Activated CD8-positive, alpha-beta T cell treated with anti-CD3 and anti-CD28 coated beads for 36 hours (primary cell): ENCODE measurements around the gene CASP3. TPM values are rescaled to one million over a fixed set of nuclear protein-coding genes. Genes with fewer than 3 reads are reported as not detected.
"Not testable (repeated sequence)": the region's sequence is repeated elsewhere in the genome, so short reads cannot be mapped to it uniquely, and the experiment has no call there.

ENCODE experiments used
- ATAC-seq: fragments of 200-7000 bp; cut with Tn5 transposase; one replicate; pipeline ENCODE4 v1.10.0; 2021; ENCODE audit warnings: mild to moderate bottlenecking, moderate library complexity
- CTCF ChIA-PET: fragments of 350-600 bp; sonication (Branson Sonifier 250); formaldehyde crosslinking; loops from one replicate; lab custom pipeline; 2021; ENCODE audit warnings: antibody characterized with exemption; lab: Charles Lee
- POLR2A ChIA-PET: fragments of 350-600 bp; sonication (Branson Sonifier 250); formaldehyde crosslinking; loops from one replicate; lab custom pipeline; 2021; ENCODE audit warnings: antibody characterized with exemption; lab: Charles Lee
- DNase-seq: peaks from one replicate; pipeline ENCODE4 v3.0.0-alpha.2; 2020
- H3K27ac Mint-ChIP-seq: one replicate; pipeline ENCODE4 v1.8.0; 2021; ENCODE audit warnings: mild to moderate bottlenecking, mixed read lengths
- H3K27me3 Mint-ChIP-seq: one replicate; pipeline ENCODE4 v1.8.0; 2021; ENCODE audit warnings: mixed read lengths
- H3K36me3 Mint-ChIP-seq: one replicate; pipeline ENCODE4 v1.8.0; 2021; ENCODE audit warnings: low read depth, mixed read lengths
- H3K4me1 Mint-ChIP-seq: one replicate; pipeline ENCODE4 v1.8.0; 2021; ENCODE audit warnings: low read depth, mixed read lengths
- H3K4me3 Mint-ChIP-seq: one replicate; pipeline ENCODE4 v1.8.0; 2021; ENCODE audit warnings: mild to moderate bottlenecking, moderate library complexity, mixed read lengths
- H3K9me3 Mint-ChIP-seq: one replicate; pipeline ENCODE4 v1.8.0; 2021; ENCODE audit warnings: mixed read lengths
- CTCF ChIP-seq: fragments of 200-600 bp; IDR thresholded peaks from one replicate; pipeline ENCODE4 v1.8.0; 2022; ENCODE audit warnings: antibody characterized with exemption, mild to moderate bottlenecking
- intact Hi-C: fragments of 100-400 bp; cut with micrococcal nuclease; formaldehyde crosslinking; loops from one replicate; pipeline ENCODE4 v1.10.0; 2022
- total RNA-seq, 2 experiments: library from RNA; stranded (reverse); gene quantifications; one replicate each; pipeline ENCODE4 v1.2.3, GENCODE V29; 2021

CASP3 gene
- total RNA-seq, 2 experiments from 2014 or later = 96.9 to 100 TPM

GRCh38 chr4:184666670-184667069 is 17.4 kb upstream of the CASP3 start:
- ATAC-seq (no peak), DNase-seq (no peak)
- H3K9me3 Mint-ChIP-seq = no peaks in the 10 kb centered on the region
- H3K4me1 Mint-ChIP-seq = peaks cover 23% of the 10 kb centered on the region
- H3K4me3 Mint-ChIP-seq = no peak overlapping the region
- intact Hi-C loops = no loop called here
- H3K36me3 Mint-ChIP-seq = peaks cover 37% of the 10 kb centered on the region
- H3K27me3 Mint-ChIP-seq = no peaks in the 10 kb centered on the region
- ChIA-PET POLR2A (interaction anchor here (0.6 kb wide), 1 partner anchor 378 kb away, joined by 3 read pairs; no protein-coding TSS in a partner anchor), CTCF (no interaction called here)
- TF ChIP-seq CTCF = no peak
- no peak overlapping the region for H3K27ac Mint-ChIP-seq

- Mint-ChIP-seq H3K9me3 (no peaks in the 10 kb centered on the region), H3K36me3 (peaks cover 36% of the 10 kb centered on the region), H3K27ac (no peak overlapping the region), H3K27me3 (no peaks in the 10 kb centered on the region), H3K4me1 (peaks cover 20% of the 10 kb centered on the region), H3K4me3 (no peak overlapping the region)
- intact Hi-C loops = no loop called here
- DNase-seq = no peak
- peak; percentile 64 for ATAC-seq
- ChIA-PET POLR2A (no interaction called here), CTCF (interaction anchor here (1.0 to 1.5 kb wide), 2 partner anchors 20 to 58 kb away, joined by 3 read pairs; no protein-coding TSS in a partner anchor)
- no peak for TF ChIP-seq CTCF
Observed at GRCh38 chr4:184664445-184665210, 15.4 kb upstream of the CASP3 start.

GRCh38 chr4:184662236-184662635 is 13.0 kb upstream of the CASP3 start:
- intact Hi-C loops = no loop called here
- TF ChIP-seq CTCF = no peak
- H3K36me3 Mint-ChIP-seq = peaks cover 25% of the 10 kb centered on the region
- no peak overlapping the region for H3K4me3 Mint-ChIP-seq
- ChIA-PET CTCF (interaction anchor here (0.9 to 1.1 kb wide), 3 partner anchors 13 to 35 kb away, joined by 3 to 4 read pairs (median 3); partner anchors contain the start of genes CASP3 and PRIMPOL), POLR2A (interaction anchor here (1.4 kb wide), 1 partner anchor 72 kb away, joined by 3 read pairs; the partner anchor contains the start of gene CENPU)
- no peaks in the 10 kb centered on the region for H3K9me3 Mint-ChIP-seq
- no peak for DNase-seq
- H3K4me1 Mint-ChIP-seq = no peaks in the 10 kb centered on the region
- ATAC-seq = no peak
- no peaks in the 10 kb centered on the region for H3K27me3 Mint-ChIP-seq
- no peak overlapping the region for H3K27ac Mint-ChIP-seq

- DNase-seq = no peak
- no peak for ATAC-seq
- H3K4me3 Mint-ChIP-seq = no peak overlapping the region
- peaks cover 17% of the 10 kb centered on the region for H3K36me3 Mint-ChIP-seq
- intact Hi-C loops = no loop called here
- ChIA-PET CTCF (no interaction called here), POLR2A (no interaction called here)
- H3K4me1 Mint-ChIP-seq = no peaks in the 10 kb centered on the region
- no peaks in the 10 kb centered on the region for H3K27me3 Mint-ChIP-seq
- no peak overlapping the region for H3K27ac Mint-ChIP-seq
- TF ChIP-seq CTCF = no peak
- no peaks in the 10 kb centered on the region for H3K9me3 Mint-ChIP-seq
Observed at GRCh38 chr4:184660978-184661377, 11.7 kb upstream of the CASP3 start.

GRCh38 chr4:184657820-184658219 is 8.6 kb upstream of the CASP3 start:
- DNase-seq, H3K4me1 Mint-ChIP-seq, CTCF ChIA-PET, H3K27ac Mint-ChIP-seq, H3K4me3 Mint-ChIP-seq, H3K9me3 Mint-ChIP-seq, ATAC-seq, H3K27me3 Mint-ChIP-seq, intact Hi-C loops: not testable (repeated sequence)
- peaks cover 16% of the 10 kb centered on the region for H3K36me3 Mint-ChIP-seq
- POLR2A ChIA-PET = interaction anchor here (1.4 kb wide), 1 partner anchor 13 kb away, joined by 3 read pairs; no protein-coding TSS in a partner anchor
